Kidney (tissue), 14 donors: ENCODE data around the gene LRRC25. TPM values are rescaled to one million over a fixed set of nuclear protein-coding genes. Genes with fewer than 3 reads are reported as not detected.
A peak's percentile ranks its signal among the peaks of the same experiment; 100 is the strongest.

Experiments used
- DNase-seq, 5 donors: peaks; one replicate each; pipeline ENCODE4 v3.0.0-alpha.2; 2013 to 2020
- FAIRE-seq: peaks from 2 replicates; lab custom pipeline; 2012; peaks lifted over from hg19 to GRCh38; lab: Jason Lieb, UNC
- H3K27ac ChIP-seq, 2 donors: one replicate each; pipeline ENCODE4 v1.7.0; 2013; ENCODE audit warnings: low read depth in 2 of 2, low read length in 2 of 2, inconsistent platforms in 1 of 2
- H3K27me3 ChIP-seq: one replicate; pipeline ENCODE4 v1.7.1; 2013; ENCODE audit warnings: low read length, inconsistent platforms; ENCODE audit not compliant: control insufficient read depth, insufficient read depth
- H3K36me3 ChIP-seq, 3 donors: one replicate each; pipeline versions ENCODE4 v1.7.0 to v1.7.1; 2013; ENCODE audit warnings: low read length in 3 of 3, control low read depth in 1 of 3, inconsistent platforms in 1 of 3; ENCODE audit not compliant: insufficient read depth in 3 of 3, control insufficient read depth in 2 of 3
- H3K4me1 ChIP-seq, 3 donors: one replicate each; pipeline versions ENCODE4 v1.7.0 to v1.7.1; 2013; ENCODE audit warnings: low read length in 3 of 3, inconsistent platforms in 1 of 3, low read depth in 1 of 3; ENCODE audit not compliant: control insufficient read depth in 2 of 3, insufficient read depth in 2 of 3
- H3K4me3 ChIP-seq, 3 donors: one replicate each; pipeline versions ENCODE4 v1.7.0 to v1.8.1; 2013; ENCODE audit warnings: low read length in 3 of 3, control low read depth in 1 of 3, inconsistent platforms in 1 of 3
- H3K9ac ChIP-seq, 3 donors: one replicate each; pipeline versions ENCODE4 v1.7.0 to v1.7.1; 2013; ENCODE audit warnings: low read length in 3 of 3, control low read depth in 1 of 3, inconsistent platforms in 1 of 3
- H3K9me3 ChIP-seq, 3 donors: one replicate each; pipeline versions ENCODE4 v1.7.0 to v1.7.1; 2013; ENCODE audit warnings: low read length in 3 of 3, control low read depth in 1 of 3, inconsistent platforms in 1 of 3; ENCODE audit not compliant: control insufficient read depth in 2 of 3, insufficient read depth in 1 of 3
- intact Hi-C: fragments of 100-400 bp; cut with DNase I; formaldehyde crosslinking; loops from one replicate; pipeline ENCODE4 v1.11.1; 2022
- polyA plus RNA-seq: library from polyadenylated mRNA; stranded (reverse); fragments of 350-450 nt; fragmentation: Illumina TruSeq; extraction: RNeasy Lipid Tissue Mini Kit (QIAGEN cat#74804); gene quantifications from one replicate; pipeline ENCODE4 v1.2.3, GENCODE V29; 2014; ENCODE audit warnings: low read depth, low replicate concordance; ENCODE audit not compliant: insufficient read depth
- total RNA-seq: library from RNA; stranded (reverse); fragmentation: NEBNext Ultra II Directional; extraction: Animal tissue kit (Norgen Biotek cat#: 25700); gene quantifications from one replicate; pipeline ENCODE4 v1.2.1, GENCODE V29; 2021
- TF ChIP-seq, protein P1 (sequence below): IDR thresholded peaks from 3 replicates; pipeline ENCODE4 v1.5.1; 2012; ENCODE audit warnings: mild to moderate bottlenecking, moderate library complexity, borderline replicate concordance; ENCODE audit not compliant: insufficient read depth; ENCODE audit errors: extremely low read depth
- donor health status: control.
- donor health status: control.
- donor health status: control.
- donor health status: control.
- donor health status: control.
- donor health status: DM: yes; HTN: yes; CAD: no.
- donor health status: Normal renal cell carcinoma (clear cell type).

LRRC25 gene
- total and polyA plus RNA-seq, 2 donors from 2014 or later = 2.7 to 13.1 TPM

DNA sequence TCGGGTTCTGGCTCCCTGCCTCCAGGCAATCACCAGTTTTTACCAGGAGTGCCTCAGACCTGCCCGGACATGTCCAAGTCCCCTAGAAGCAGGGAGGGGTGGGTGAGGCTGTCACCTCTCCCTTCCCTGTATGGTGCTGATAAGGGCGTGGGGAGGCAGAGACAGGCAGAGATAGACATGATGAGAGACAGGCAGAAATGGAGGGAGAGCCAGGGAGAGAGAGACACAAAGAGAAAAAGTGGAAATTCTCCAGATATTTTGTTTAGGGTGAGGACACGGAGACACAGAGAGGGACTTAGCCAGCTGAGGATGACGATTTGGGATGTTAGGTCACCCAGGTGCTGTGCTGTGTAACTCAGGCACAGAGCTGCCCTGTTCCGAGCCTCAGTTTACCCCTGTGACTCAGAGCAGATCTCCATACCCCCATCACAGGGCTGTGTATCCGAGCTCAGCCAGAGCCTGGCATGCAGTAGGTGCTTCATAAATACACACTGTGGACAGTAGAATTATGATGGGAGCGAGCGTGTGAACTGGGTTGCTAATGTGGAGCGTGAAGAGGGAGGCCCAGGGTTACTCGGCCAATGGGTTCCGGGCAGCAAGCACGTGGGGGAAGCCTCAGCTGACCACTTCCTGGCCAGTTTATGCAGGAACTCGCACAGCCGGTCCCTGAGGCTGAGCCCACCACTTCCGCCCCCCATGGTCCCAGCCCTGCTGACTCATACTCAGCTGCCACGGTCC lies 23.4 kb downstream of the LRRC25 start:
- Histone ChIP-seq H3K9me3 (no peaks in the 10 kb centered on the region), H3K27ac (peak overlapping the region; percentile 84 to 99), H3K9ac (peak overlapping the region; percentile 7 to 79 (median 78)), H3K4me1 (peaks cover 3 to 18% (median 18%) of the 10 kb centered on the region in 3 donors), H3K4me3 (peak overlapping the region in 2 of 3 donors; percentile 32 to 46), H3K27me3 (no peaks in the 10 kb centered on the region), H3K36me3 (no peaks in the 10 kb centered on the region)
- DNase-seq = peak; percentile 93 to 99 (median 94)
- no peak for FAIRE-seq
- TF ChIP-seq, protein P1, sequence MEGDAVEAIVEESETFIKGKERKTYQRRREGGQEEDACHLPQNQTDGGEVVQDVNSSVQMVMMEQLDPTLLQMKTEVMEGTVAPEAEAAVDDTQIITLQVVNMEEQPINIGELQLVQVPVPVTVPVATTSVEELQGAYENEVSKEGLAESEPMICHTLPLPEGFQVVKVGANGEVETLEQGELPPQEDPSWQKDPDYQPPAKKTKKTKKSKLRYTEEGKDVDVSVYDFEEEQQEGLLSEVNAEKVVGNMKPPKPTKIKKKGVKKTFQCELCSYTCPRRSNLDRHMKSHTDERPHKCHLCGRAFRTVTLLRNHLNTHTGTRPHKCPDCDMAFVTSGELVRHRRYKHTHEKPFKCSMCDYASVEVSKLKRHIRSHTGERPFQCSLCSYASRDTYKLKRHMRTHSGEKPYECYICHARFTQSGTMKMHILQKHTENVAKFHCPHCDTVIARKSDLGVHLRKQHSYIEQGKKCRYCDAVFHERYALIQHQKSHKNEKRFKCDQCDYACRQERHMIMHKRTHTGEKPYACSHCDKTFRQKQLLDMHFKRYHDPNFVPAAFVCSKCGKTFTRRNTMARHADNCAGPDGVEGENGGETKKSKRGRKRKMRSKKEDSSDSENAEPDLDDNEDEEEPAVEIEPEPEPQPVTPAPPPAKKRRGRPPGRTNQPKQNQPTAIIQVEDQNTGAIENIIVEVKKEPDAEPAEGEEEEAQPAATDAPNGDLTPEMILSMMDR = no peak
- intact Hi-C loops = no loop called here

DNA sequence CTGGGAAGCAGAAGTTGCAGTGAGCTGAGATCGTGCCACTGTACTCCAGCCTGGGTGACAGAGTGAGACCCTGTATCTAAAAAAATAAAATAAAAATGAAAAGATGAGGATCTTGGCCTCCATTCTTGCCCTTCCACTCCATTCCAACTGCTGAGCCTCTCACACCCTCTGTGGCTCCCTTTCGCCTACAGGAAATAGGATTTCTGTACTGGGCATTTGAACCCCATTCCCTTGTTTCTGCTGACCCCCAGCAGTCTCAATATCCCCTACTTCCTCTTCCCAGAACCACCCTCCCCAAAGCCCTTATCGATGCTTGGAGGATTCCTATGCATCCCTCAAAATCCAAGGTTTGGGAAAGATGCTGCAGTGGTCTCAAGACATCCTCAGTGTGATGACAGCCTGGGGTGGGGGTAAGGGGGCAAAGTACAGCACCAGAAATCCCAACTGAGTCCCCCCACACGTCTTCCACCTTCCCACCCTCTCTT lies 24.0 kb downstream of the LRRC25 start:
- Histone ChIP-seq H3K36me3 (no peaks in the 10 kb centered on the region), H3K4me1 (peaks cover 3 to 20% (median 18%) of the 10 kb centered on the region in 3 donors), H3K9me3 (no peaks in the 10 kb centered on the region), H3K27me3 (no peaks in the 10 kb centered on the region), H3K9ac (peak overlapping the region in 2 of 3 donors; percentile 78 to 79), H3K27ac (peak overlapping the region; percentile 84 to 99), H3K4me3 (peak overlapping the region in 1 of 3 donors; percentile 46)
- TF ChIP-seq, protein P1 = no peak
- intact Hi-C loops = no loop called here
- no peak for FAIRE-seq
- DNase-seq = no peak

GRCh38 chr19:18368504-18369222 lies 28.8 kb downstream of the LRRC25 start:
- intact Hi-C loops = no loop called here
- FAIRE-seq (no peak), DNase-seq (no peak)
- H3K4me3 ChIP-seq = no peak overlapping the region
- no peaks in the 10 kb centered on the region for H3K27me3 ChIP-seq
- peaks cover 0 to 26% (median 24%) of the 10 kb centered on the region in 3 donors for H3K4me1 ChIP-seq
- peak overlapping the region in 1 of 3 donors; percentile 51 for H3K9ac ChIP-seq
- TF ChIP-seq, protein P1 = no peak
- H3K27ac ChIP-seq = peak overlapping the region; percentile 55 to 84
- H3K36me3 ChIP-seq = peaks cover 0 to 9% (median 0%) of the 10 kb centered on the region in 3 donors
- H3K9me3 ChIP-seq = no peaks in the 10 kb centered on the region
